Stimulated activated CD4-positive, alpha-beta T cell treated with anti-CD3 and anti-CD28 coated beads, Interleukin-2, amount 100 ng/mL, for 24 hours (primary cell): ENCODE results near the gene RPRD1B.

Source experiments
- DNase-seq, 2 donors: peaks; one replicate each; pipeline ENCODE4 v3.0.0-alpha.2; 2020

The RPRD1B gene

DNA sequence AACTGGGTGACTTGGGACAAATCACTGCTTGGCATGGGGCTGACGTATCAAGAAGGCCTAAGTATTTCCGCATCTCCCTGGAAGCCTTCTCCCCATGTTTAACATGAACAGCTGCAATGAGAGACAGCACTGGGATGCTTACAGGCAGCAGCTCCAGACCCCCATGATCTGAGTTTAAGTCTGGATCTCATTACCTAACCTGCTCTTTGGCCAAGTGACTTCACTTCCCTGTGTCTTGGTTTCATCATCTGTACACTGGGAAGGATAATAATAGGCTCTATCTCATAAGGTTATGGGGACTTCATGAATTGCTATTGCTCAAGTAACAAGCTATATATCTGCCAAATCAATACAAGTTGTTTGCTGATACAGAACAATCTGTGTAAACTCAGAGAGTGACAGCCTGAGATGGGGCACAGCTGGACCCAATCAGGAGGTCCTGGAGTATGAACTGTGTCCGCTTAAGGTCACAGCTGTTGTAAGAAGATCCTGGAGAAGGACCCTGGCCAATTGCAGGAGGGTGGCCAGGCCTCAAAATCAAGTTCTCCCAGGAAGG, 75.5 kb downstream of the RPRD1B start:
- no peak for DNase-seq

DNA sequence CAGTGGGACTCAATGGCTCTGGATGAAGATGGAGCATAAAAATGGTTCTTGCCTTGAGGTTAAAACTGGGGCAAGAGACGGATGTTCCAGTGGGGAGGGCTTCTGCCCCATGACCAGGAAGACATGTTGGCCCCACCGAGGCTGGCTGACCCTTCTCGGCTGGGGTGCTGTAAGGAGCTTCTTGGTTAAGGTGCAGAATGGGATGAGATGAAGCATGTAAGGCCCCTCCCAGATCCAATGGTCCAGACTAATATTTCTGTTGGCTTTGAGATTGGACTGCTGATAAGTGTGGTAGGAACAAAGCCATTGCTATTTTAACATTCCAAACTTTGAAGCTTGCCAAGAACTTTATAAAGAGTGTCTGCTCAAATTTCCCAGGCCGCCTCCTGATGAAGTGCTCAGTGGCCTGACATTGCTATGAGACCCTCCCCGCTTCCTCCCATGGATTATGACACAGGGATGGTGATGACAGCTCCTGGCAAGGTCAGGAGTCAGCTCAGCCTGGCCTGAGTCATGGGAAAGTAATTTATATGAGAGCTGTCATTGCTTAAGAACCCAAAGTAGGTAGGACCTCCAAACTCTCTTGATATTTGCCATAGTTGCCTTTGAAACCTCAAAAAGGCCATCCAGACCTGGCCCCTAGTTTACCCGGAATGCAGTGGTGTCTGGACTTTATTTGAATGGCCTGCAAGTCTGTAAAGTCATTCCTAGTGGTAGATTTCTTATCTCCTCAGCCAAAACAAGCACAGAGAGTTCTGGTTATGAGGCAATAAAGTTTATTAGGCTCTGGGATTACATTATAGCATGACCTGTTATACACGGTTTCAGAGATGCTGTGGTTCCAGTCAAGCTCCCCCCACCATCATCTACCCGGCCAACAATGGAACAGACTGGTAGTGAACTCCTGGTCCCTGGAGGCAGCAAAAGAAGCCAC, 76.3 kb downstream of the RPRD1B start:
- DNase-seq = no peak

DNA sequence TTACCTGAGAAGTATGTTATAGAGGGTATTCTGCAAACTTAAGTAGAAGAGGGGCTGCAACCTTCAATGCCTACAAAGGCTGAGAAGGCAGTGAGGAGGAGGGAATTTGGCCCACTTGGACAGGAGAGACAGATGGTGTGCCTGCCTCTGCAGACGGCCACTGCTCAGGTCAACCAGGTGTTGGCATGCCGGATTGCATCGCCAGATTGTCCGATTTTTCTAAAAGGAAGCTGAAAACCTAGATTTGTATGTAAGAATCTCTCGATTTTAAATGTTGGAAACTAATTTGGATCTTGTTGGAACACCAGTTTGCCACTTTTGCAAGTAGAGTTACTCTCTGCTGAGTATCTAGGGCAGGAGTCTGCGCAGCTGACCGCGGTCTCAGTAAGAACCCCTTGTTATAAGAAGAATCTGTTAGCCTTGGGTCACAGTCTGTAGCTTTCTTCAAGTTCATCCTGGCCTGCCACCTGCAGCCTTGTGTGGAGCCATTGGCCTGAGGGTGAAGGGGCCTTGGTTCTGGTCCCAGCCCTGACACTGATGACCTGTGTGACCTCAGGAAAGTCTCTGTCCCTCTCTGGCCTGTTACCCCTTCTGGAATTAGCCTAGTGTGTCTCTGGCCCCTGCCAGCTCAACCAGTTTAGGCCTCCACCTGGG, 77.1 kb downstream of the RPRD1B start:
- DNase-seq = no peak

DNA sequence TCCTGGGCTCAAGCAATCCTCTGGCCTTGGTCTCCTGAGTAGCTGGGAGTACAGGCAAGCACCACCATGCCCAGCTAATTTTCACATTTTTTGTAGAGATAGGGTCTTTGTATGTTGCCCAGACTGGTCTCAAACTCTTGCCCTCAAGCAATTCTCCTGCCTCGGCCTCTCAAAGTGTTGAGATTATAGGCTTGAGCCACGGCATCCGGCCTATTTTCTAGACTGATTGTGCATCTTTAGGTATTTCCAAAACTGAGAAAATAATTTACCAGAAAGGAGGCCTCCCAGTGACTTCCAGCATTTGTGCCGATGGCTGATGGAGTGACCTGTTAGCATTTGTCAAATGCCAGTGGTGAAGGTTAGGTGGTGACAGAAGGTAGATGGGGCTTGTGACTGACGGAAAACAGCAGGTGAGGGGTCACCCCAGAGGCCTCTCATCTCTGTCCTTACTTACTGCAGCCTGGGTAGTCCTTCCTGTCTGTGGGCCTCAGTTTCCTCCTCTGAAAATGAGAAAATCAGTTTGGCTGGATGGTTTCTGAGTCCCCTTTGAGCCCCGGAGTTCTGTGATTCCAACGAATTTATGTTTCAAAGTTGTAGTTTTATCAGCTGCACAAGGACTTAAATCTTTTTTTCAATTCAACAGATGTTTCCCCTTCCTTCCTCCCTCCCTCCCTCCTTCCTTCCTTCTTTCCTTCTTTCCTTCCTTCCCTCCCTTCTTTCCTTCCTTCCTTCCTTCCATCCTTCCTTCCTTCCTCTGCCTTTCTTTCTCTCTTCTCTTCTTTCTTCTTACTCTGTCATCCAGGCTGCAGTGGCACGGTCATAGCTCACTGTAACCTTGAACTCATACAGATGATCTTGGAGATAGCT, 78.1 kb downstream of the RPRD1B start:
- no peak for DNase-seq

DNA sequence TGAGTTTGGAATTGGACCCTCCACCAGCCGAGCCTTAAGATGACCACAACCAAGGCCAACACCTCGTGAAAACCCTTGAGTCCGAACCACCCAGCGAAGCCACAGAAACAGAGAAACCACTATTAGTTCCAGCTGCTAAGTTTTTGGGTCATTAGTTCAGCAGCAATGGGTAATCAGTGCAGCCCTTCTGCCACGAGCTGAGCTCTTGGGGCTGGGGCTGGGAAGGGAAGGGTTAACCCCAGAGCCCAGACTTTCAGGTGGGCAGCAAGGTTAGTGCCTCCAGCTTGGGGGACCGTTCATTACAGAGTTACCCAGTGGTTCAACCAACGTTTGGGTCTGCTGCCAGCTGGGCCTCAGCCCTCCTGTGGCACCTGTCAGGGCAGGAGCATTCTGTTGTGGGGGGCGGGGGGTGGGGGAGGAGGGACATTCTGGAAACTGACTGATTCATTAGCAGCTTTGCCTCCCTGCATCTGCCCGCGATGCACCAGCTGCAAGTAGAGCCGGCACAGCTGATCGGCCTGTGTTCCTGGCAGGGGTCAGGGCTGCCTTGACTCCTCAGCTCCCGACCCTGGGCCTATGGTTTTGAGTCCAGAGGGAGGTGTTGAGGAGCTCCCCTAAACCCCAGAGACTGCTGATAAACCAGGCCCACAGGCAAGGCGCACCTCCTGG, 78.8 kb downstream of the RPRD1B start:
- no peak for DNase-seq

DNA sequence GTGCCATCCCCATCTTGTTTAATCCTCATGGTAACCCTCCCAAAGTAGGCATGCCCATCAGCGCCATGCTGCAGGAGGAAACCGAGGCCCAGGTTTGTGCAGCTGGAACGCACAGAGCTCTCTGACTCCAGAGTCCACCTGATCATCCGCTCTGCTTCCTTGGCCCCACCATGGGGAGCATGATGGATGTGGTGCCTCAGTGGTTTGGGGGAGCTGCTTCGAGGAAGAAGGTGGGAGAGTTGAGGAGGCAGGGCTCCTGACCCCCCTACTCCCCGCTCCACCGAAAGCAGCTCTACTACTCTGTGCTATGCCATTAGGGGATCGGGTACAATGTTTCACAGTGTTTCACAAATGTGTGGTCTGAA, 79.4 kb downstream of the RPRD1B start:
- DNase-seq = no peak

DNA sequence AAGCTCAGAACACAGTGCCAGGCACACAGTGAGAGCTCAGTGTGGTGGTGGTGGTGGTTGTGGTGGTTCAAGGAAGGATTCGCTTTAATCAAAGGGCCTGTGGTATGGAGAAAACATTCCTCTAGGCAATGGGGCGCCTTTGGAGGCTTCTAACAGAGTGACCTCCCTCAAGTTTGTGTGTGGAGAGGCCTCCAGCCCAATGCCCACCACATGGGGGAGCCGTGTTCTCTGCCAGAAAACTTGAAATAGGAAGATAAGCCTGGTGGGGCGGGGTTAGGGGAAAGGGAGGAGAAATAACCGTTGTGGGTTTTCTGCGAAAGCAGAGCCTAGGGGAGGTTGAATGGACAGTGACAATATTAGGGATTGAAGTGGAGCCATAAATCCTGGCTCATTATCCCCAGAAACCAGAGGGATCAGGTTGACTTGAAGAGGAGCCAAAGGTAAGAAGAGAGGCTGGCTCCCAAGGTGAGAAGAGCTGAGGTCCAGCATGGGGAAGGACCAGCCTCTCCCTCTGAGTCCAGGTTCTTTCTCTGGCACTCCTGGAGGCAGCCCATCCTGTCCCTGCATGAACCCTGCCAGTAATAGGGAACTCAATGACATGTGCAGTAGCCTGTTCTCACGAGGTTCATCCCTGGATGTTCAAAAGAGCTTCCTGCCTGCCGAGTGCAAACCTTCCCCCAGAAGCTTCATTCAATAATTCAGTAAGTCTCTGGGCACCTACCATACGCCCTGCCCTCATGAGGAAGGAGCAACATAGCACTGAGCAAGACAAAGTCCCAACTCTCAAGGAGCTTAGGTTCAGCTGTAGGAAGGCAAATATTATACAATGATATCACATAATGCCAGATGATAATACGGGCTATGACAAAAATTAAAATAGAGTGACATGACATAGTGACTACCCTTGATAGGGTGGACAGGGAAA, 80.1 kb downstream of the RPRD1B start:
- peak in 1 of 2 donors; percentile 15 for DNase-seq

DNA sequence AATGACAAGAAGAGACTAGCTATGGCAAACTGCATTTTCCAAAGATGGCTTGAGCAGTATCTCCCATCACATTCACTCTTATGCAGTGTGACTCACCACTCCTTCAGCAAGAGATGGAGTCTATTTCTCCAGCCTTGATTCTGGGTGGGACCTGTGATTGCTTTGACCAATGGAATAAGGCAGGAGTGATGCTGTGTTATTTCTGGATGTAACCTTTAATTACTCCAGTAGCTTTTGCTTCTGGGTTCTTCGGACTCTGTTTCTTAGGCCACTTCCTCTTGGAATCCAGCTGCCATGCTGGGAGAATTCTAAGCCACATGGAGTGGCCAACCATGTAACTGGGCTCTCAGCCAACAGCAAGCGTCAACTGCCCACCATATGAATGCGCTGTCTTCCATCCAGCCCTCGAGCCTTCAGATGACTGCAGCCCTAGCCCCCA, 80.8 kb downstream of the RPRD1B start:
- DNase-seq = no peak

DNA sequence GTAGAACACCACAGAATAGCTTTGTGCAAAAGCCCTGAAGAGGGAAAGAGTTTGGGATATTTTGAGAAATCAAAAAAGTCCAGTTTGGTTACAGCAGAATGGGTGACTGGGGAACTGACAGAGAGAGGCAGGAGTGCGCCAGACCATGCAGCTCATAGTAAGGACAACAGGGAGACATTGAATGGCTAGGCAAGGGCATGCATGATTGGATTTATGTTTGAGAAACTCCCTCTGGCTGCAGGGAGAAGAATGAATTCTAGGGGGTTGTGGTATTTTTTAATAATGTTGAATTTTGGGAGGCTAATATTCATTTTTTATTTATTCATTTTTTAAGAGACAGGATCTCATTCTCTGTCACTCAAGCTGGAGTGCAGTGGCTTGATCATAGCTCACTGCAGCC, 81.7 kb downstream of the RPRD1B start:
- no peak for DNase-seq

DNA sequence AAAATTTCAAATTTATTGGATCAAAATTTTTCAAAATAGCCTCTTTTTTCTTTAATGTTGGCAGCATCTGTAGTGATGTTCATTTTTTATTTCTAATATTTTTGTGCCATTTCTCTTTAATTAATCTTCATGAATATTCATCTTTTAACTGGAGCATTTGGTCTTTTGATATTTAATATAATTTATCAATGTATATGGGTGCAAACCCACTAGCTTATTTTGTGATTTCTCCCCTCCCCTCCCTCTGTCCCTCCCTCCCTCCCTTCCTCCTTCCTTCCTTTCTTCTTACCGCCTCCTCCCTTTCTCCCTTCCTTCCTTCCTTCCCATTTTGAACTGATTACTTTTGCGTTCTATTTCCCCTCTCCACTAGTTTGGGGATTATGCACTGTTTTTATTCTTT, 82.3 kb downstream of the RPRD1B start:
- no peak for DNase-seq

DNA sequence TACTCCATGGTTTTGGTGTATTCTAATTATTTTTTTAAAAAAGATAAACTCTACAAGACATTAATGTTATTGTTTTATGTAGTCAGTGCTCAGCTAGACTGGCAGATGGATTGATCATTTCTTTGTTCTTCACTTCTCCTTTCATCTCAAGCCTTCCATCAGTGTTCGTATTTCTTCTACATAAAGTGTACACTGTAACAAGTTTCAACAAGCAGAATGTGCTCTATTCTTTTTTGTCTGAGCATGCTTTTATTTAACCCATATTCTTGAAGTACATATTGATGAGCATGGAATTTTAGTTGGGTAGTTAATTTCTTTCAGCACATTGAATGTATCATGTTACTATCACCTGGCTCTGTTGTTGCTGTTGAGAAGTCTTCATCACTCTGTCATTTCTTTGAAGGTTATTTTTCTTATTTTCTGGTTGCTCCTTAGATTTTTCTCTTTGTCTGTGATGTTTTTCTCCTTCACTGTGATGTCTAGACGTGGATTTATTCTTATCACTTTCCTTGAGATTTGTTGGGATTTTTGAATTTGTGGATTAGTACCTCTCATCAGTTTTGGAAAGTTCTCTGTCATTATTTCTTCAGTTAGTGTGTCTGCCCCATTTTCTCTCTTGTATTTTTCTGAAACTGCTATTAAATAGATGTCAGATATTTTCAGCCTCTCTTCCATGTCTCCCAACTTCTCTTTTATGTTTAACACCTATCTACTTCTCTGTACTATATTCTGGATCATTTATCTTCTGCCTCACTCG, 83.0 kb downstream of the RPRD1B start:
- no peak for DNase-seq

DNA sequence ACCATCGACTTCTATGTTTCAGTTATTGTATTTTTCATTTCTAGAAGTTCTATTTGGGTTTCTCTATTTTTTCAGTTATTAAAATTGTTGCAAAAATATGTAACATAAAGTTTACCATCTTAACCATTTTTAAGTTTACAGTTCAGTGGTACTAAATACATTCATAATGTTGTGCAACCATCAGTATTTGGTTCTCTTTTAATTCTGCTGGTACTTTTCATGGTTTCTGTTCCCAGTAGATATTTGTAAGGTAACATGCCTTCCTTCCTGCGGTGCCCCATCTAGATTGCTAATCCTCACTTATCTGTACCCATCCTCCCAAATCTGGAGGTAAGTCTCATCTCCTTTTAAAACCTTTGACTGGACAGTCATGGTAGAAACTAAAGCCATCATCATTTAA, 83.7 kb downstream of the RPRD1B start:
- no peak for DNase-seq

DNA sequence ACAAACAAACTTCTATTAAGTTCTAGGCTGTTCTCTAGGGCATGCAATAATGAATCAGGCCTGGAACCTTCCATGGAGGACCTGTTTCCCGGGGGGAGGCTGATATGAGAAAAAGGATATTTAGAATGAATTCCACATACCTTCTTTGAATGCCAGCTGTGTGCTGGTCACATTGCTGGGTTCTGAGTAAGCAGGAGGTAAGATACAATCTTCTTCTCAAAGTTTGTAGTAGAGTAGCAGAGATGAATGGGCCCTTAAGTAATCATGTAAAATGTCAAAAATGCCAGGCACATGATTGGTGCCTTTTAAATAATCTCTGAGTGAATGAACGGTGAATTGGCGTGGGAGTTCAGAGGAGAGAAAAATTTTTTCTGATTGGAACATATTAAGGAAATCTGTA, 84.1 kb downstream of the RPRD1B start:
- no peak for DNase-seq

DNA sequence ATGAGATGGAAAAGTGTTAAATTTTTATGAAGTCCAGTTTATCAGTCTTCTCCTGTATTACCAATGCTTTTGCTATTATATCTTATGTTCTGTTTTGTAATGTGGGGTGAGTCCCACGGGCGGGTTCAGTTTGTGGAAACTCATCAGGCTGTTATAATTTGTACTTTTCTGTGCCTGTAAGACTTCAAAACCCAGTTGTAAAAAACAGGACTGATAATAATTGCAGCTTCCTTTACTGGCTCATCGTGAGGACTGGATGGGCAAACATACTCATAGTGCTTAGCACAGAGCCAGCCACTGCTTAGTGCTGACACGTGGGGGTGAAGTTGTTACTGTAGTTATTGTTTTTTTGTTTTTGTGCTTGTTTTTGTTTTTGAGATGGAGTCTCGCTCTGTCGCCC, 85.9 kb downstream of the RPRD1B start:
- DNase-seq = peak in 1 of 2 donors; percentile 3

DNA sequence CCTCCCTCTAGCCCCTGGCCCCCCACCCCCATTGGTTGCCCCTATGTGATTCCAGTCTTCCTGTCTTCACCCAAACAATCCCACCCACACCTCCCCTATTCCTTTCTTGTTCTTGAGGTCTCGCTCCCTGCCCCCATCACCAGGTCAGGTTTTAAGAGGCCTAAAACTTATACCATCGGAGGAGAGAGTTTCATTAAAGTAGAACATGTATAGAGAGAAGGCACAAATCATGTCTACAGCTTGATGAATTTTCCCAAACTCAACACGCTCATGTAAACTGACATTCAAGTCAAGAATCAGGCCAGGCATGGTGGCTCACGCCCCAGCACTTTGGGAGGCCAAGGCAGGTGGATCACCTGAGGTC, 87.1 kb downstream of the RPRD1B start:
- DNase-seq = peak in 1 of 2 donors; percentile 5

DNA sequence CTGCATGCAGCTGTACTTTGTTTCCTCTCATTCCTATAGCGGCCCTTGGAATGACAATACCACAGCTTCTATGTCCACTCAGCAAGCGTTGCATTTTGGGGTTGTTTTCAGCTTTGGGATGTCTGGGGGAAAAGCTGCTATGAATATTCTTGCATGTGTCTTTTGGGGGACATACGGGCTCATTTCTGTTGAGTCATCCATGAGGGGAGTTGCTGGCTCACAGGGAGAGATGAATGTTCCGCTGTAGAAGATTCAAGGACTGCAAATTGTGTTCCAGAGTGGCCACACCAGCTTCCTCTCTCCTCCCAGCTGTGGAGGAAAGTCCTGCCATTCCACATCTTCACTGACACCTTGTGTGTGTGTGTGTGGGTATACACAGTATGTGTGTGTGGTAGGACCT, 88.2 kb downstream of the RPRD1B start:
- peak in 1 of 2 donors; percentile 0 for DNase-seq

DNA sequence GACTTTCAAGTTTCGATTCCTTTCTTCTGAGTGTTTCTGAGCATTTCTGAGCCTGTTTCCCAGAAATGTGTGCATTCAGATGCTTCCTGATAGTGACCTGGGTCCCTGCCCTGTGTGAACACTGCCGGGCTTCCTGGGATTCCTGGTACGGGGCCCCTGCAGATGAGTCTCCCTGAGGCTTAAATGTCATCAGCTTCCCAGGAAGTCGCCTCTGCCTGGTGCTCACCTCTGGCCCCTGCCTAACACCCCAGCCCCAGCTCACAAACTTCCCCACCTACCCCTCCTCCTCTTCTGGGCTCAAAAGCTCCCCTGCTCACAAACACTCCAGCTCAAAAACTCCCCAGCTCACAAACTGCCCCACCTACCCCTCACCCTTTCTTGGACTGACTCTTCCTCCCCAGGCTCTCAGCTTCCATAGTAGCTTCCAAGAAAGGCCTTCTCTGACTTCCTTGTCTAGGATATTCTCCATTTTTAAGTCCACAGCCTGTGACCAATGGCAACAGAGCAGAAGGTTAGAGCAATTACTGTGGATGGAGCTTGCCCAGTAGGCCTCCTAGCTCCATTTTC, 89.6 kb downstream of the RPRD1B start:
- peak in 1 of 2 donors; percentile 13 for DNase-seq

DNA sequence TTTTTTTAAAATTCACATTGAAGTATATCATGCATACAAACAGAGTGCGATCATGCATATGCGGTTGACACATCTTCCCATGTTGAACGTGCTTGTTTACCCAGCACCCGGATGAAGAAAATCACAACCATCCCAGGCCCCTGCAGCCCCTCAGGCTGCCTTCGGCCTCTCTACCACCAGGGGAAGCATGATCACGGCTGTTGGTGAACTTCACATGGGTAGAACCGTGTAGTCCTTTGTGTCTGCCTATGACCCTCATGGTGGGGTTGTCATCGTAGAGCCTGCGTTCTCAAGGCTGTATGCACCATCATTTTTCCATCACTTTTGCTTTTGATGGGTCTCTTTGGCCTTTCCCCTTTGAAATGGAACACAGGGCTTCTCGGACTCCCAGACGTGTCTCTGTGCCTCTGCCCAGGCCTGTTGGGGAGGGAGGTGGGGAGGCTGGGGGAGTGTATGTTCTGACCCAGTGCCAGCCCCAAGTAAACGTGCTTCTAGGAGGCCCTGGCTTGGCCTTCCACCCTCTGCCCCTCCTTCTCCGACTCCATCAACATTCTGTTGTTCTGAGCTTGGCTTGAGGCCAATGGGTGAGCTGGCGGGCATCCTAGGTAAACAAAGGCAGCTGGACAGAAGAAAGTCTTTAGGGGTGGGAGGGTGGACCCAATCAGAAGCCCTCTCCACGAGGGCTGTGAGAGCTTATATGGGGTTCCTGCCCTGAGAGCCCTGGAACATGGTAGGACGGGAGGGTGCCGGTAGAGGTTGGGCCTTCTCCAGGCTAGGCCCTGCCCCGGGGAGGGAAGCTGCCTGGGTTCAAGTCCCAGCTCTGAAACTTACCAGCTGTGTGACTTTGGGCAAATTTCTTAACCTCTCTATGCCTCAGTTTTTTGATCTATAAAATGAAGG, 91.9 kb downstream of the RPRD1B start:
- DNase-seq = no peak
